ENCODE measurements around the gene ATP4B. TPM values are rescaled to one million over a fixed set of nuclear protein-coding genes. Genes with fewer than 3 reads are reported as not detected.

Gene ATP4B
- total RNA-seq, 1 donor from 2014 or later: not detected

DNA sequence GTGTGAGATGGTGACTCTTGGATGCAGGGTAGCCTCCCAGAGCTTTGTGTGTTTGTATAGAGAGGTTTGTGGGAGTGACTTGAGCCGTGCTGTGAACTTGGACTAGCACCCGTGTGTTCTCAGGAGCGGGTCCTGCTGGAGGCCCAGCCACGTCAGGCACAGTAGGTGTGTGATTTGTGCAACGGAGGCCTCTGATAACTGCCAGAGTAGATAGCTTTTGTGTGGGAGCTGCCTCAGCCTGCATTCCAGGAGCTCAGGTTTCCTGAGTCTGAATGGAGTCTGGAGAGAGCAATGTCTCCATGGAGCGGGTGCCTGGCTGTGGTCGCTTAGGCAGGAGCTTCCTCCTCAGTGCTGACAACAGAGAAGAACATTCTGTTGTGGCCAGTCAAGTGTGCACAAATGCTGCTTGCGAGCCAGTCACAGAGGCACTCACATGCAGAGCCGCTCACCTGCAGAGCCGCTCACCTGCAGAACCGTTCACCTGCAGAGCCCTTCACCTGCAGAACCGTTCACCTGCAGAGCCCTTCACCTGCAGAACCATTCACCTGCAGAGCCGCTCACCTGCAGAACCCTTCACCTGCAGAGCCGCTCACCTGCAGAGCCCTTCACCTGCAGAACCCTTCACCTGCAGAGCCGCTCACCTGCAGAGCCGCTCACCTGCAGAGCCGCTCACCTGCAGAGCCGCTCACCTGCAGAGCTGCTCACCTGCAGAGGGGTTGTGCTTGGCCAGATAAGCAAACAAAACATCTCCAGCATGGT lies 40.8 kb downstream of the ATP4B start:
- Histone ChIP-seq H3K36me3 (no peaks in the 10 kb centered on the region), H3K4me3 (no peak overlapping the region), H3K27ac (no peak overlapping the region), H3K27me3 (no peaks in the 10 kb centered on the region), H3K9me3 (no peaks in the 10 kb centered on the region), H3K4me1 (no peaks in the 10 kb centered on the region)
- DNase-seq (ENCODE audit: low spot score in 2 of 2): no peak
- intact Hi-C loops (cut with DNase I): no loop called here
- no peak for TF ChIP-seq CTCF (IDR thresholded peaks at IDR 0.05)

DNA sequence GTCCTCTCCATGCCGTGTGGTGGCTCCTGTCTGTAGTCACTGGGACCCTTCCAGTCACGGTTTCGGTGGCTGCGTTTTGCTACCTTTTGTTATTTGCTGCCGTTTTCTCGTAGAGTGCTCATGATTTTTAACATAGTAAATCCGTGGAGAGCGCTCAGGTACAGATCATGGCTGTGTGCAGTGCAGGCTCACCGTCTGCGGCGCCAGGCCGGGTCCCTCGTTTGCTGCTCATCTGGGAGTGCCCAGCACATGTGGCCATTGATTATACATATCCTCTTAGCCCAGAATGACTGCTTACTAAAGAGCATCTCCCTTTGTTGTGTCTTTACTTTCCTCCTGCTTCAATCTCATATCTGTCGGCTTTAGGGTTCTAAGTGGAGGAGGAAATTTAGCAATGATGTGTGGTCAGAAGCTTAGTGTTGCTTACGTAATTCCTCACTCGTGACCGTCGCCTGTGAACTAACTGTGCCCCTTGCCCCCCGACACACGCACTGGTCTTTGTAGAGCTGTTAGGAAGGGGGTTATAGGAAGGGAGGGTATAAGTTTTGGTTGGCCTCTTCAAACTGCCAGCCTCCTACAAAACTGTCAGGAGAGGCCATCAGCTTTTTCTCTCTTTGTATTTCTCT lies 41.6 kb downstream of the ATP4B start:
- intact Hi-C loops (cut with DNase I): no loop called here
- no peaks in the 10 kb centered on the region for H3K9me3 ChIP-seq
- no peak overlapping the region for H3K27ac ChIP-seq
- H3K27me3 ChIP-seq: no peaks in the 10 kb centered on the region
- no peak for TF ChIP-seq CTCF (IDR thresholded peaks at IDR 0.05)
- no peaks in the 10 kb centered on the region for H3K36me3 ChIP-seq
- no peak for DNase-seq (ENCODE audit: low spot score in 2 of 2)
- H3K4me3 ChIP-seq: no peak overlapping the region
- no peaks in the 10 kb centered on the region for H3K4me1 ChIP-seq

DNA sequence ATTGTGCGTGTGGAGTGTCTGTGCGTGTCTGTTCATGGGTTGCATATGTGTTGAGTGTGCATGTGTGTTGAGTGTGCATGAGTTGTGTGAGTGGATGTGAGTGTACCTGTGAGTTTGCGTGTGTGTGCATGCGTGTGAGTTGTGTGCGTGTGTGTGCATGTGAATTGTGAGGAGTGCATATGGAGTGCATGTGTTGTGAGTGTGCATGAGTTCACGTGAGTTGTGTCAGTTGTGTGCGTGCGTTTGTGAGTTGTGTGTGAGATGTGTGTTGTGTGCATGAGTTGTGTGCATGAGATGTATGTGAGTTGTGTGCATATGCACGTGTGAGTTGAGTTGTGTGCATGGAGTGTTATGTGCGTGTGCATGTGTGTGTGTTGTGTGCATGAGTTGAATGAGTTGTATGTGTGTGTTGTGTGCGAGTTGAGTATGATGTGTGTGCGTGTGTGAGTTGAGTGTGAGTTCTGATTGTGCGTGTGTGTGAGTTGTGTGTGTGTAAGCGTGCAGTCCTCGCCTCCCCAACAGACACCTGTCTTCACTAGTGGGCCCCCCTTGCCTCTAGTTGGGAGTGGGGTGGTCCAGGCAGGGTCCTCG lies 44.1 kb downstream of the ATP4B start:
- no peak for DNase-seq (ENCODE audit: low spot score in 2 of 2)
- no peak for TF ChIP-seq CTCF (IDR thresholded peaks at IDR 0.05)
- H3K36me3 ChIP-seq: peaks cover 0 to 4% of the 10 kb centered on the region in 2 donors

GRCh38 chr13:113612607-113613006 lies 45.4 kb downstream of the ATP4B start:
- Histone ChIP-seq H3K27ac (no peak overlapping the region), H3K36me3 (peaks cover 0 to 4% of the 10 kb centered on the region in 2 donors), H3K4me3 (no peak overlapping the region), H3K4me1 (no peaks in the 10 kb centered on the region), H3K27me3 (no peaks in the 10 kb centered on the region), H3K9me3 (no peaks in the 10 kb centered on the region)
- no peak for DNase-seq (ENCODE audit: low spot score in 2 of 2)
- TF ChIP-seq CTCF (IDR thresholded peaks at IDR 0.05): no peak
- intact Hi-C loops (cut with DNase I): no loop called here

More for the DNA sequence above, 44.1 kb downstream of the ATP4B start:
- intact Hi-C loops (cut with DNase I): no loop called here
- H3K9me3 ChIP-seq: no peaks in the 10 kb centered on the region
- no peak overlapping the region for H3K27ac ChIP-seq
- H3K4me3 ChIP-seq: no peak overlapping the region
- no peaks in the 10 kb centered on the region for H3K4me1 ChIP-seq
- no peaks in the 10 kb centered on the region for H3K27me3 ChIP-seq

DNA sequence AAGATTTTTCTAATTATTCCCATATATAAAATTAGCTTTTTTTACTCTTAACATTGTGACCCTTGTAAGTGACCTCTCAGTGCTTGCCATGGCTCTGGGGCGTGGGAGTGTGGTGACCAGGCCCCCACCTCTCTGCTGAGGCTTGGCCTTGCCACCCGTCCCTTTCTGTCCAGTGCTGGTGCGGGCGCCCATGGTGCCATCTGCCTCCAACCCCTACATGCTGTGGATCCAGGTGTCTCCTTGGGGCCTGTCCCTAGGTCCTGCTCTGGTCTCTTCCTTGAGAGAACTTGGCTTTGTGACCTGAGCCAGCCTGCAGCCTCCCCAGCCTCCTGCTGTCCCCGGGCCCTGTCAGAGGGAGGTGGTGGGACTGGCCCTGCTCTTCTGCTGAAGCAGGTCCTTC lies 46.0 kb downstream of the ATP4B start:
- intact Hi-C loops (cut with DNase I): no loop called here
- DNase-seq (ENCODE audit: low spot score in 2 of 2): no peak
- Histone ChIP-seq H3K9me3 (no peaks in the 10 kb centered on the region), H3K4me1 (no peaks in the 10 kb centered on the region), H3K27me3 (no peaks in the 10 kb centered on the region), H3K4me3 (no peak overlapping the region), H3K36me3 (peaks cover 0 to 4% of the 10 kb centered on the region in 2 donors), H3K27ac (no peak overlapping the region)
- TF ChIP-seq CTCF (IDR thresholded peaks at IDR 0.05): no peak
